Endothelial cell (in vitro differentiated cells): ENCODE results near the gene PRRX1. TPM values are rescaled to one million over a fixed set of nuclear protein-coding genes. Genes with fewer than 3 reads are reported as not detected.

Experiments used
- DNase-seq: peaks from one replicate; pipeline ENCODE4 v3.0.0; 2021; ENCODE audit warnings: low spot score
- H3K27ac Mint-ChIP-seq: one replicate; pipeline ENCODE4 v1.8.0; 2021; ENCODE audit warnings: mixed read lengths, inconsistent platforms; ENCODE audit not compliant: unreplicated experiment
- H3K27me3 Mint-ChIP-seq: one replicate; pipeline ENCODE4 v1.8.0; 2021; ENCODE audit warnings: mild to moderate bottlenecking, moderate library complexity, mixed read lengths, inconsistent platforms; ENCODE audit not compliant: unreplicated experiment
- H3K36me3 Mint-ChIP-seq: one replicate; pipeline ENCODE4 v1.8.0; 2021; ENCODE audit warnings: mild to moderate bottlenecking, low read depth, mixed read lengths, inconsistent platforms; ENCODE audit not compliant: unreplicated experiment
- H3K4me1 Mint-ChIP-seq: one replicate; pipeline ENCODE4 v1.8.0; 2021; ENCODE audit warnings: mild to moderate bottlenecking, mixed read lengths, inconsistent platforms; ENCODE audit not compliant: unreplicated experiment
- H3K4me3 Mint-ChIP-seq: one replicate; pipeline ENCODE4 v1.8.0; 2021; ENCODE audit warnings: mild to moderate bottlenecking, mixed read lengths, inconsistent platforms; ENCODE audit not compliant: unreplicated experiment
- H3K9me3 Mint-ChIP-seq: one replicate; pipeline ENCODE4 v1.8.0; 2021; ENCODE audit warnings: mixed read lengths, inconsistent platforms; ENCODE audit not compliant: unreplicated experiment
- total RNA-seq: library from RNA; stranded (reverse); fragmentation: NEBNext Ultra II Directional; extraction: Animal tissue kit (Norgen Biotek cat#: 25700); gene quantifications from one replicate; pipeline ENCODE4 v1.2.1, GENCODE V29; 2021; ENCODE audit not compliant: unreplicated experiment
- TF ChIP-seq, protein P1 (sequence below): fragments of 200-600 bp; sonication (generic); IDR thresholded peaks from one replicate; pipeline ENCODE4 v1.5.0; 2021; ENCODE audit warnings: antibody characterized with exemption; ENCODE audit not compliant: unreplicated experiment

Gene PRRX1
- total RNA-seq, 1 donor from 2014 or later: not detected

DNA sequence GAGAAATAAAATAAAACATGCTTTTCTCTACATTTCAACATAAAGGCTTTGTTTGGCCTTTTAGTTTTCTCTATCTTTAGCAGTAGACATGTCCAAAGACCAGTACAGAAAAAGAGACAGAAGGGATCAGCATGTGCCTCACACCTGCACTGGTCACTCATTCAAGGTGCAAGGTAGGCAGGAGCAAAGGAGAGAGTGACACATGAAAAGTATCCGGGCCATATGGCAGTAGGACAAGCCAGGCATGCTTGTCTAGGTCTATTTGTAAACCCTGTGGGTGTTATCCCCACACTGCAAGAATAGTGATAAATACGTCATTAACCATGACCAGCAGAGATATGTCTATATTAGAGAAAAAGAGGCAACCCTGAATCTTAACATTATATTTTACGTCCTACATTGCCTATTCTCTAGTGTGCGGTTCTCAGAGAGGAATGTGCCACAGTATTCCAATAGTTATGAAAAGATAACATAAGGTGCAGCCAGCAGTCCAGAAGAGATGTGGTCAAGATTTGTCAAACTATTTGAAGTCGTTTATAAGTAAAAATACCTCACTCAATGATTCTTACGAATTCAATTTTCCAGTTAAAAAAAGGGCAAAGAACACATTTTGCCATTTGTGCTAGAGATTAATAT, 32.1 kb downstream of the PRRX1 start:
- H3K4me3 Mint-ChIP-seq: no peak overlapping the region

DNA sequence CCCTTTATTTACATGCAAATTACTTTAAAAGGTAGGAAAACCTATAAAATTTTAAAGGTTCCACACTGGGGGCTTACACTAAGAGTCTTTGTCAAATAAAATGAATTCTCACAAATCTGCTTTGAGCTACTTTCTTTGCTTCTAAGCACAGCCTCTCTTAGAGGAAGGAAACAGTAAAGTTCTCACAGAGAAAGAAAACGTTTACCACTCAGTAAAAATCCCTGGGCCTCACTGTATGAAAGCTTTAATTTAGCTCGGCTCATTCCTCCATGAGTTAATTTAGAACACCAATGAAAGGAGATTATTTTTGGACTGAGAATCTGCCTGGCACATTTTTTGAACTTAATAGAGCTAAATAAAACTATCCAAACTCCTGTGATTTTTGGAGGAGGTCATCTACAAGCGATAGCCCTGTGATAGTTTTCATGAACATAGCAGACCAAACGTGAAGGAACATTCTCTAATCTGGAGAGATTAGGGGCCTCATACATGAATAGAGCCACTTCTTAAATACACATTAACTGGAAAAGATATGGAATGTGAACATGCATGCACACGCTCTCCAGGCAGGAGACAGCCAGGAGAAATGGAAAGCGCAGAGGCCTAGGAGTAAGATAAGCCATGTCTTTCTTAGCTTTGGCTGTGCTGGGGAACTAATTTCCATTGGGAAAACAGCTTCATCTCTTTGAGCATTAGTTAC, 32.8 kb downstream of the PRRX1 start:
- no peak for DNase-seq
- H3K9me3 Mint-ChIP-seq: no peaks in the 10 kb centered on the region
- no peak overlapping the region for H3K4me3 Mint-ChIP-seq
- H3K27ac Mint-ChIP-seq: no peak overlapping the region
- H3K36me3 Mint-ChIP-seq: no peaks in the 10 kb centered on the region
- peaks cover 1% of the 10 kb centered on the region for H3K27me3 Mint-ChIP-seq
- TF ChIP-seq, protein P1, sequence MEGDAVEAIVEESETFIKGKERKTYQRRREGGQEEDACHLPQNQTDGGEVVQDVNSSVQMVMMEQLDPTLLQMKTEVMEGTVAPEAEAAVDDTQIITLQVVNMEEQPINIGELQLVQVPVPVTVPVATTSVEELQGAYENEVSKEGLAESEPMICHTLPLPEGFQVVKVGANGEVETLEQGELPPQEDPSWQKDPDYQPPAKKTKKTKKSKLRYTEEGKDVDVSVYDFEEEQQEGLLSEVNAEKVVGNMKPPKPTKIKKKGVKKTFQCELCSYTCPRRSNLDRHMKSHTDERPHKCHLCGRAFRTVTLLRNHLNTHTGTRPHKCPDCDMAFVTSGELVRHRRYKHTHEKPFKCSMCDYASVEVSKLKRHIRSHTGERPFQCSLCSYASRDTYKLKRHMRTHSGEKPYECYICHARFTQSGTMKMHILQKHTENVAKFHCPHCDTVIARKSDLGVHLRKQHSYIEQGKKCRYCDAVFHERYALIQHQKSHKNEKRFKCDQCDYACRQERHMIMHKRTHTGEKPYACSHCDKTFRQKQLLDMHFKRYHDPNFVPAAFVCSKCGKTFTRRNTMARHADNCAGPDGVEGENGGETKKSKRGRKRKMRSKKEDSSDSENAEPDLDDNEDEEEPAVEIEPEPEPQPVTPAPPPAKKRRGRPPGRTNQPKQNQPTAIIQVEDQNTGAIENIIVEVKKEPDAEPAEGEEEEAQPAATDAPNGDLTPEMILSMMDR: no peak
- peaks cover 28% of the 10 kb centered on the region for H3K4me1 Mint-ChIP-seq

More for the DNA sequence above, 32.1 kb downstream of the PRRX1 start:
- Mint-ChIP-seq H3K27ac (no peak overlapping the region), H3K36me3 (no peaks in the 10 kb centered on the region), H3K4me1 (peaks cover 28% of the 10 kb centered on the region), H3K27me3 (peaks cover 1% of the 10 kb centered on the region), H3K9me3 (no peaks in the 10 kb centered on the region)
- no peak for DNase-seq
- TF ChIP-seq, protein P1: no peak

GRCh38 chr1:170697316-170697715, 33.4 kb downstream of the PRRX1 start:
- H3K9me3 Mint-ChIP-seq: no peaks in the 10 kb centered on the region
- H3K27me3 Mint-ChIP-seq: peaks cover 1% of the 10 kb centered on the region
- TF ChIP-seq, protein P1: no peak
- no peak overlapping the region for H3K4me3 Mint-ChIP-seq
- H3K27ac Mint-ChIP-seq: no peak overlapping the region
- no peak for DNase-seq
- peaks cover 28% of the 10 kb centered on the region for H3K4me1 Mint-ChIP-seq
- H3K36me3 Mint-ChIP-seq: no peaks in the 10 kb centered on the region

DNA sequence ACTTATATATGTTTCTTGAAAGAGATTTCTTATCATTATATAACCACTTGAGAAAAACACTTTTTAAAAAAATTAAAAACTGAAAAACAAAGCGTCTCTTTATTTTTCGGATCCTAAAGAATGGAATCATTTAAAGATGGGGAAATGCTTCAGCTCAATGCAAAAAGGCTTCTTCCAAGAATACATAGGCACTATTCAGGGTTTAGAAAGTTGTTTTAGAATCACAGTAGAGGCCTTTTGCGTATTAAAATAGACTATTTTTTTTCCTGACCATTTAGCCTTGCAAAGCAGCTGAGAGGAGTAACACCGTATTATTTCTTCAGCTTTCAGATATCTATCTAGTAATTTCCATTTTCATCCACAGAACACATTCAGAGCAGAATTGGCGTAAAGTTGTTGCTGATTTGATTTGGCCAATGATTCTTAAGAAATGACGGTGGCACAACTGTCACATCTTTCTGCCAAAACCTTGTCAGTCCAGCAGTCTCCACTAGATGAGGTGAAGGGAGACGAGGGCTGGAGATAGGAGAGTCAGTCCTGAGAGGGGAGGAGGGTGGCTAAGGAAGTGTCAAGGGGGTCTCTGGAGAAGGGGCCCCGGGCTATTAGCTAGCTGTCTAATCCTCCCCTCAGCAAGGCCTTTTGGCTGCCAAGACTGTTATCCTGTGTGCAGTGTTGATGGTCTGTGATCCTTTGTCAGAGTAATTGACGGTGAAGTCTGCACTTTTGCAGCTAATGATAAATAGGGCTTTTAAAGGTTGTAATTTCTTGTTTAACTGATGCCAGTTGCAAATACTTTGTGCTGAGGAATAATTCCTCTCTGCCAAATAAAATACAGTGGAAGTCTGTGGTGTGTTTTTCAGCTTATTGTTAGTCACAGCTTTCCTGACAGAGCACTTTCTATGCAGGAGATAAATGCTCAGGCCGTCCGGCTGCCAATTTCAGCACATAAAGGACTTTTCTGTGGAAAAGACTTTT, 34.7 kb downstream of the PRRX1 start:
- no peak overlapping the region for H3K4me3 Mint-ChIP-seq
- H3K9me3 Mint-ChIP-seq: no peaks in the 10 kb centered on the region
- no peak for DNase-seq
- H3K4me1 Mint-ChIP-seq: peaks cover 17% of the 10 kb centered on the region
- H3K36me3 Mint-ChIP-seq: no peaks in the 10 kb centered on the region
- H3K27ac Mint-ChIP-seq: no peak overlapping the region
- TF ChIP-seq, protein P1: no peak
- H3K27me3 Mint-ChIP-seq: no peaks in the 10 kb centered on the region
